Suprapubic skin (tissue), 4 donors: Measurements from ENCODE around the gene ZNF536.

Source experiments
- CTCF ChIP-seq, 2 donors: fragments of 200-600 bp in 1 of 2; fragments of 450-650 bp in 1 of 2; sonication (generic) in 1 of 2; IDR thresholded peaks; one replicate each; pipeline ENCODE4 v1.5.1; 2016 to 2019; ENCODE audit warnings: antibody characterized with exemption in 2 of 2, mild to moderate bottlenecking in 1 of 2, moderate library complexity in 1 of 2
- POLR2A ChIP-seq, 2 donors: fragments of 450-650 bp; IDR thresholded peaks; one replicate each; pipeline ENCODE4 v1.6.1; 2017; ENCODE audit warnings: antibody characterized with exemption in 2 of 2, mild to moderate bottlenecking in 2 of 2, moderate library complexity in 2 of 2
- POLR2AphosphoS5 ChIP-seq, 3 donors: sonication (generic); formaldehyde crosslinking; IDR thresholded peaks; one replicate each; pipeline ENCODE4 v1.6.1; 2017; ENCODE audit warnings: antibody characterized with exemption in 3 of 3

DNA sequence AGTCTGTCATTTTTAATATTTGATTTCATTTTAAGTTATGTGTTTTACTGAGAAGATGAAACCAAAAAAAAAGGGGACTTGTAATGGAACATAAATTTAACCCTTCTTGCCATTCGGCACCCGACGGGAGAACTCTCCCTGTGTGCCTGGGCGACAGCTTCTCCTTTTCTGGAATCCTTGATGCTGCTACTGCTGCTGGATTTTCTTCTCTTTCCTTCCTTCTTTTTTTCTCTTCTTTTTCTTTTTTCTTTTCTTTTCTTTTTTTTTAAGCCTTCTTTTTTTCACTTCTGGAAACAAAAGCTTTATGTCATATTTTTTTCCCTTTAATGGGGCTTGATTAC, 11.1 kb upstream of the ZNF536 start:
- TF ChIP-seq POLR2A (IDR thresholded peaks at IDR 0.05) = no peak
- TF ChIP-seq CTCF (IDR thresholded peaks at IDR 0.05) = no peak
- TF ChIP-seq POLR2AphosphoS5 (IDR thresholded peaks at IDR 0.05) = no peak
